GM12874 (cell line): ENCODE data around the gene ADGRF5.

Experiments used
- TF ChIP-seq, protein P1 (sequence below): IDR thresholded peaks from 2 replicates; pipeline ENCODE4 v1.5.1; 2011; ENCODE audit warnings: low read depth, mild to moderate bottlenecking, control low read depth, low read length, moderate library complexity; ENCODE audit not compliant: insufficient read depth

Gene ADGRF5

DNA sequence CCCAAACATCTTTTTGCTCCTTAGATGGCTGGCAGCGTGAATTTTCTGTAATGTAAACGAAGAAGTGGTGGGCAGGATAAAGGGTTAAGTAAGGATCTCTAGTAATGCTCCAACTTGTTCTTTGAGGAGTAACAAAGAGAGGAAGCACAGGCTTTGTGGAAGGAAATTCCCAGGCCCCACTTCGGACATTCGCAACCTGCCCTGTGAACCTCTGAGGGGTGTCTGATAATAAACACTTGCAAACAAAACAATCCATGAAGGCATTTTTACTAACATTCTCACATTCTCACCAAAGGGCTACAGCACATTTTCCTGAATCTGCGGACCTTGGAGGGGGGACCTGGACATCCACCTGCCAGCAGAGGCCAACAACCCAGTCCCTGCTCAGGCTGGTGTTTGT lies 25.8 kb upstream of the ADGRF5 start:
- TF ChIP-seq, protein P1, sequence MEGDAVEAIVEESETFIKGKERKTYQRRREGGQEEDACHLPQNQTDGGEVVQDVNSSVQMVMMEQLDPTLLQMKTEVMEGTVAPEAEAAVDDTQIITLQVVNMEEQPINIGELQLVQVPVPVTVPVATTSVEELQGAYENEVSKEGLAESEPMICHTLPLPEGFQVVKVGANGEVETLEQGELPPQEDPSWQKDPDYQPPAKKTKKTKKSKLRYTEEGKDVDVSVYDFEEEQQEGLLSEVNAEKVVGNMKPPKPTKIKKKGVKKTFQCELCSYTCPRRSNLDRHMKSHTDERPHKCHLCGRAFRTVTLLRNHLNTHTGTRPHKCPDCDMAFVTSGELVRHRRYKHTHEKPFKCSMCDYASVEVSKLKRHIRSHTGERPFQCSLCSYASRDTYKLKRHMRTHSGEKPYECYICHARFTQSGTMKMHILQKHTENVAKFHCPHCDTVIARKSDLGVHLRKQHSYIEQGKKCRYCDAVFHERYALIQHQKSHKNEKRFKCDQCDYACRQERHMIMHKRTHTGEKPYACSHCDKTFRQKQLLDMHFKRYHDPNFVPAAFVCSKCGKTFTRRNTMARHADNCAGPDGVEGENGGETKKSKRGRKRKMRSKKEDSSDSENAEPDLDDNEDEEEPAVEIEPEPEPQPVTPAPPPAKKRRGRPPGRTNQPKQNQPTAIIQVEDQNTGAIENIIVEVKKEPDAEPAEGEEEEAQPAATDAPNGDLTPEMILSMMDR, result no peak

- TF ChIP-seq, protein P1, result no peak
These were observed 18.9 kb upstream of the ADGRF5 start for GRCh38 chr6:46940433-46941226.

DNA sequence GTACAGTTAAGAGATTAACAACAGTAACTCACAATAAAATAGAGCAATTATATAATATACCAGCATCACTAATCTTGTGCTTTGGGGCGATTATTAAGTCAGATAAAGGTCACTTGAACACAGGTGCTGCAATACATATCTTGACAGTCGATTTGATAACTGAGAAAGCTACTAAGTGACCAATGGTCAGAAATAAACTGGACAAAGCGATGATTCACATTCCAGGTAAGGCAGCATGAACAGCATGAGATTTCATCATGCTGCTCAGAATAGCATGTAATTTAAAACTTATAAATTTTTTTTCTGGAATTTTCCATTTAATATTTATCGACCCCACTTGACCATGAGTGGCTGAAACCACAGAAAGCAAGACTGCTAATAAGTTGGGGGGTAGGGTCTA lies 15.9 kb upstream of the ADGRF5 start:
- TF ChIP-seq, protein P1, result no peak

DNA sequence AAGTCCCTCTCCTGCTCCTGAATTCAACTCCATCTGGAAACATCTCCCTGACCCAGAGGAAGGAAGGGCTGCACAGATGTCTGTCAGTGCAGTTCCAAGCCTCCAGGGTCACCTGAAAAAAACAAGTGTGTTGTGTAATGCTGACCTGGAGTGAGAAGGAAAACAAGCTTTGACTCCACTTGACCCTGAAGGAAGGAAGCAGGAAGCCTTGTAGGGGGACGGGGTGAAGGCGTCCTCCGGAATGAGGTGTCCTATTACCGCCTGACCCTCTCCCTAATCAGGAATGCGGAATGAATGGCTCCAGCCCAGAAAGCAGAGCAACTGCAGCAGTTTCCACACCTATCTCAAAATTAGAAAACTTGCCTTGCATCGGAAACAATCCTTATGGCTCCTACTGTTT lies 13.9 kb upstream of the ADGRF5 start:
- TF ChIP-seq, protein P1, result no peak

DNA sequence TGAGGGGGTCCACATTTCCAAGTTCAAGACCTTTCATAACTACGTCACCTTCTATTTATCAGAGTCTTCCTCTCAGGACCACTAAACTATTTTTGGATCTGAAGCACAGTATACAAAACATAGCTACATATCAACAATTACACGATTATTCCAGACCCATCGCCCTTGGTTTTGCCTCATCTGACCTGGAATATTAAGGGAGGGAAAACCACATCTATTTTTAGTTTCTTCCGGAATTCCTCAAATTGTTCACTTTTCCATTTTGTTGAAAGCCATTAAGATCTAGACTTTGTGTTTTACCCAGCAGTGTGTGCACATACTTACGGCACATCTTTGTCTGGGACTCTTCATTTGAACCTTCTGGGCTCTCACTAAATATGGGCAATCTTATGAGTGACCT lies 12.0 kb upstream of the ADGRF5 start:
- TF ChIP-seq, protein P1, result no peak

DNA sequence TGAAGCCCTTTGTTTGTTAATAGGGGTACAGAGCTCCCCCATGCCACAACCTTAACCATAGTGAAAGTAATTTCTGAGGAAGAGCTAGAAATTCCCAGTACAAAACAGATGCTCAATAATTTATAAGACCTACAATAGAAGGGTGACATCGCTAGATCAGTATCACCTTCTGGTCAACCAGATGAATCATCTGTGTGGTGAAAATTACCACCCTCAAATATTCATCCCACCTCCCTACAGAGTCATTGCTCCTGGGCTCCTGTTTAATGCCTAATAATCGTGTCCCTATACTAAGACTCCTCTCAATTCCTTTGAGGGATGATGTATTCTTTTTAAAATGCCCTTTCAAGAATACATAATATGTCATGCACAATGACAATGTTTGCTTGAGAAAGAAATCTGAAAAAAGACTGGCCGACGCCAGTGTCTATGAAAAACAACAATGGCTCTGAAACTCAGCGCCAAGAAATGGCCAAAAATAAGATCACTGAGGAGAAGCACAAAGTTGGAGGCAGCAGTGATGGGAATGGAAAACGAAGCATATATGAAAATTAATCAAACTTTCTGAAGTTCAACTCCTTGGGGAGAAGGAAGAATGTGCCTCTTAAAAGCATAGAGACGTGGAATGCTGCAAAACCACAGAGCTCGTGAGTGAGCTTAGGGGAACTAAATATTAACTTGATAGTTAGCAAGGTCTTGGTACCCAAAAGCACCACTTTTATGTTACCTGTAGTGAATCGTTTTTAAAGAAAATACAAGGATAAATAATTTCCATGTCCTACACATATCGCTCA lies 11.0 kb upstream of the ADGRF5 start:
- TF ChIP-seq, protein P1, result no peak

GRCh38 chr6:46931416-46931815 lies 9.7 kb upstream of the ADGRF5 start:
- TF ChIP-seq, protein P1, result no peak
